Peyer's patch (tissue), 4 donors: ENCODE measurements around the gene ACADVL. TPM values are rescaled to one million over a fixed set of nuclear protein-coding genes. Genes with fewer than 3 reads are reported as not detected.

Experiments
- DNase-seq, 3 donors: peaks; one replicate each; pipeline ENCODE4 v3.0.0-alpha.2; 2017 to 2019
- H3K27ac ChIP-seq, 4 donors: fragments of 200-600 bp; sonication (generic); one replicate each; pipeline ENCODE4 v1.5.1; 2016 to 2019
- H3K27me3 ChIP-seq, 2 donors: fragments of 200-600 bp; sonication (generic); one replicate each; pipeline ENCODE4 v1.5.1; 2019
- H3K36me3 ChIP-seq, 3 donors: fragments of 200-600 bp; sonication (generic); one replicate each; pipeline ENCODE4 v1.5.1; 2016 to 2019
- H3K4me1 ChIP-seq, 4 donors: fragments of 200-600 bp; sonication (generic); one replicate each; pipeline ENCODE4 v1.5.1; 2016 to 2019
- H3K4me3 ChIP-seq, 4 donors: fragments of 200-600 bp; sonication (generic); 1 replicate in 3 of 4; 2 replicates in 1 of 4; pipeline ENCODE4 v1.5.1; 2016 to 2019; ENCODE audit warnings: mild to moderate bottlenecking in 1 of 4
- H3K9me3 ChIP-seq, 4 donors: fragments of 200-600 bp; sonication (generic); one replicate each; pipeline ENCODE4 v1.5.1; 2016 to 2019; ENCODE audit warnings: mild to moderate bottlenecking in 1 of 4
- CTCF ChIP-seq, 6 experiments: fragments of 450-650 bp in 4 of 6; fragments of 200-600 bp in 2 of 6; sonication (generic) in 1 of 6; IDR thresholded peaks; one replicate each; pipeline ENCODE4 v1.5.1; 2017 to 2019; ENCODE audit warnings: antibody characterized with exemption in 6 of 6, mild to moderate bottlenecking in 3 of 6, moderate library complexity in 1 of 6
- POLR2A ChIP-seq, 2 donors: fragments of 450-650 bp; IDR thresholded peaks; one replicate each; pipeline ENCODE4 v1.5.1; 2017; ENCODE audit warnings: antibody characterized with exemption in 2 of 2, mild to moderate bottlenecking in 2 of 2, moderate library complexity in 2 of 2
- total RNA-seq, 4 donors: library from RNA; depleted of rRNA; stranded (reverse); fragments of >200 nt; gene quantifications; one replicate each; pipeline ENCODE4 v1.1.0, GENCODE V29; 2016

The ACADVL gene
- total RNA-seq, 4 donors from 2014 or later: 1,292 to 4,167 (median 1,553) TPM

DNA sequence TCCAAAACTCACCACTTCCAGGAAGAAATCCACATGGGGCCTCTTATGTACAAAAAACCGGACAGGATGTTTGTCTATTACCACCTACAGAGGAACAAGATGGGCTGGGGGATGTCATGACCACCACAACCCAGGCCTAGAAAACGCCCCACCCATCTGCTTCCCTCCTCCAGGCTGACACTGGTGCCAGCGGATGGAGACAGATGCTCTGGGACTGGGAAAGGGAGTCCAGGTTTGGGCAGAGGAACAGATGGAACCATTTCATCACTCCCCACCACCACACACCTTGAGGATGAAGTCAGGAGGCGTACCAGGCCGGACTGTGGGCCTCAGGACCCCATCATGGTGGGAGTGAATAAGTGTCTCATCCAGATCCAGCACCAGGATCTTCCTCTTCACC lies 27.0 kb downstream of the ACADVL start:
- Histone ChIP-seq H3K27me3 (no peaks in the 10 kb centered on the region), H3K36me3 (peaks cover 0 to 35% (median 0%) of the 10 kb centered on the region in 3 donors), H3K4me1 (peaks cover 0 to 30% (median 16%) of the 10 kb centered on the region in 4 donors), H3K4me3 (no peak overlapping the region), H3K9me3 (no peaks in the 10 kb centered on the region), H3K27ac (no peak overlapping the region)
- TF ChIP-seq CTCF (IDR thresholded peaks at IDR 0.05) (no peak), POLR2A (IDR thresholded peaks at IDR 0.05) (no peak)
- no peak for DNase-seq

GRCh38 chr17:7248796-7249195 lies 29.1 kb downstream of the ACADVL start:
- Histone ChIP-seq H3K27me3 (no peaks in the 10 kb centered on the region), H3K4me1 (peaks cover 0 to 35% (median 16%) of the 10 kb centered on the region in 4 donors), H3K9me3 (no peaks in the 10 kb centered on the region), H3K36me3 (peaks cover 0 to 34% (median 0%) of the 10 kb centered on the region in 3 donors), H3K27ac (no peak overlapping the region), H3K4me3 (no peak overlapping the region)
- DNase-seq: no peak
- TF ChIP-seq CTCF (IDR thresholded peaks at IDR 0.05) (no peak), POLR2A (IDR thresholded peaks at IDR 0.05) (no peak)

- peak overlapping the region in 1 of 4 donors; percentile 98 for H3K27ac ChIP-seq
- no peak for DNase-seq
- H3K27me3 ChIP-seq: no peaks in the 10 kb centered on the region
- peaks cover 0 to 33% (median 16%) of the 10 kb centered on the region in 4 donors for H3K4me1 ChIP-seq
- no peak overlapping the region for H3K4me3 ChIP-seq
- H3K36me3 ChIP-seq: peaks cover 0 to 30% (median 0%) of the 10 kb centered on the region in 3 donors
- H3K9me3 ChIP-seq: no peaks in the 10 kb centered on the region
- TF ChIP-seq CTCF (IDR thresholded peaks at IDR 0.05) (no peak), POLR2A (IDR thresholded peaks at IDR 0.05) (no peak)
These were observed 29.5 kb downstream of the ACADVL start for GRCh38 chr17:7249214-7249613.

DNA sequence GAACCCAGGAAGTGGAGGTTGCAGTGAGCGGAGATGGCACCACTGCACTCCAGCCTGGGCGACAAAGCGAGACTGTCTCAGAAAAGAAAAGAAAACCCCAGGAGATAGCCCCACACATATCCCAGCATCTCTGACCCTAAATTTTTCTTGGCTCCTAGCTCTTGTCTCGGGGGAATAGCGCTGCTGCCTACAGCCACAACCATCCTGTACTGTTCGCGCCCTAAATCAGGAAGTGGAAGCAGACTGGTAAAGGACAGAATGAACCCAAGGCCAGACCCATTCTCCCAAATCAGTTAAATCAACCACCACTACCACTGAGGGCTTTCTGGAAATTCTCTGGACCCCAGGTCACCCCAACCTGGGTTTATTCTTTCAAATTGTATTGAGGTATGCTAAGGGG lies 30.1 kb downstream of the ACADVL start:
- peak overlapping the region in 1 of 4 donors; percentile 98 for H3K27ac ChIP-seq
- H3K4me3 ChIP-seq: peak overlapping the region in 3 of 4 donors; percentile 86 to 100 (median 89)
- H3K36me3 ChIP-seq: peaks cover 0 to 30% (median 0%) of the 10 kb centered on the region in 3 donors
- peaks cover 0 to 33% (median 16%) of the 10 kb centered on the region in 4 donors for H3K4me1 ChIP-seq
- no peak for DNase-seq
- no peak for TF ChIP-seq POLR2A (IDR thresholded peaks at IDR 0.05)
- TF ChIP-seq CTCF (IDR thresholded peaks at IDR 0.05): no peak
- no peaks in the 10 kb centered on the region for H3K27me3 ChIP-seq
- H3K9me3 ChIP-seq: no peaks in the 10 kb centered on the region

GRCh38 chr17:7250695-7251627 lies 31.2 kb downstream of the ACADVL start:
- peak overlapping the region; percentile 82 to 100 (median 88) for H3K4me3 ChIP-seq
- no peaks in the 10 kb centered on the region for H3K9me3 ChIP-seq
- no peaks in the 10 kb centered on the region for H3K27me3 ChIP-seq
- H3K27ac ChIP-seq: peak overlapping the region; percentile 98 to 100 (median 98)
- H3K4me1 ChIP-seq: peaks cover 0 to 33% (median 16%) of the 10 kb centered on the region in 4 donors
- TF ChIP-seq CTCF (IDR thresholded peaks at IDR 0.05): no peak
- TF ChIP-seq POLR2A (IDR thresholded peaks at IDR 0.05): no peak
- peaks cover 0 to 30% (median 0%) of the 10 kb centered on the region in 3 donors for H3K36me3 ChIP-seq
- no peak for DNase-seq
